GM12891 (cell line): Measurements from ENCODE around the gene CPN1.

Experiments used
- DNase-seq: peaks from one replicate; pipeline ENCODE4 v3.0.0; 2011; ENCODE audit warnings: low spot score; ENCODE audit not compliant: insufficient read length
- FAIRE-seq: peaks from 2 replicates; lab custom pipeline; 2011; peaks lifted over from hg19 to GRCh38; lab: Jason Lieb, UNC
- PAX5 ChIP-seq: IDR thresholded peaks from 2 replicates; pipeline ENCODE4 v1.6.1; 2011; ENCODE audit warnings: low read length, moderate library complexity, mild to moderate bottlenecking; ENCODE audit not compliant: insufficient read depth, severe bottlenecking
- POLR2A ChIP-seq: IDR thresholded peaks from 2 replicates; pipeline ENCODE4 v1.6.1; 2011; ENCODE audit warnings: low read depth, low read length, control low read depth
- POLR2AphosphoS5 ChIP-seq: IDR thresholded peaks from 2 replicates; pipeline ENCODE4 v1.6.1; 2011; ENCODE audit warnings: low read depth, low read length, control low read depth
- POU2F2 ChIP-seq: IDR thresholded peaks from 2 replicates; pipeline ENCODE4 v1.6.1; 2011; ENCODE audit warnings: low read depth, mild to moderate bottlenecking, control low read depth, low read length, moderate library complexity
- SPI1 ChIP-seq: IDR thresholded peaks from 2 replicates; pipeline ENCODE4 v1.6.1; 2011; ENCODE audit warnings: low read depth, low read length, control low read depth
- TAF1 ChIP-seq: IDR thresholded peaks from 2 replicates; pipeline ENCODE4 v1.6.1; 2011; ENCODE audit warnings: low read depth, low read length, control low read depth

The CPN1 gene

GRCh38 chr10:100009283-100009792 is 72.3 kb downstream of the CPN1 start:
- no peak for TF ChIP-seq PAX5
- TF ChIP-seq POLR2AphosphoS5 = no peak
- no peak for TF ChIP-seq POLR2A
- no peak for TF ChIP-seq TAF1
- no peak for TF ChIP-seq SPI1
- TF ChIP-seq POU2F2 = no peak
- FAIRE-seq (no peak), DNase-seq (no peak)

GRCh38 chr10:100008708-100009282 is 72.9 kb downstream of the CPN1 start:
- TF ChIP-seq POLR2A = no peak
- no peak for TF ChIP-seq POU2F2
- TF ChIP-seq POLR2AphosphoS5 = no peak
- no peak for TF ChIP-seq PAX5
- no peak for TF ChIP-seq SPI1
- no peak for TF ChIP-seq TAF1
- no peak for FAIRE-seq
- no peak for DNase-seq

GRCh38 chr10:100008142-100008522 is 73.5 kb downstream of the CPN1 start:
- DNase-seq (no peak), FAIRE-seq (no peak)
- TF ChIP-seq TAF1 (no peak), POLR2AphosphoS5 (no peak), POLR2A (no peak), POU2F2 (no peak), PAX5 (no peak), SPI1 (peak; percentile 56; the same call in 1 of the 2 replicates)

- peak; percentile 26 for FAIRE-seq
- TF ChIP-seq TAF1 (no peak), POLR2AphosphoS5 (no peak), POU2F2 (no peak), PAX5 (no peak)
- no peak for DNase-seq
These were observed 74.2 kb downstream of the CPN1 start for GRCh38 chr10:100007231-100008141.

- peak; percentile 78 for FAIRE-seq
- TF ChIP-seq SPI1 (peak; percentile 90), POU2F2 (no peak)
These were observed 75.3 kb downstream of the CPN1 start for GRCh38 chr10:100006243-100006886.

GRCh38 chr10:100004805-100005510 is 76.7 kb downstream of the CPN1 start:
- no peak for DNase-seq
- TF ChIP-seq SPI1 (no peak), TAF1 (no peak), PAX5 (no peak), POLR2AphosphoS5 (no peak), POU2F2 (no peak), POLR2A (no peak)
- FAIRE-seq = no peak

More at GRCh38 chr10:100006243-100006886, 75.3 kb downstream of the CPN1 start:
- no peak for DNase-seq

GRCh38 chr10:100000109-100000644 is 81.5 kb downstream of the CPN1 start:
- DNase-seq (no peak), FAIRE-seq (no peak)
- TF ChIP-seq POU2F2 (no peak), POLR2AphosphoS5 (no peak), TAF1 (no peak), PAX5 (no peak), POLR2A (no peak), SPI1 (no peak)

- peak; percentile 58 for FAIRE-seq
These were observed 82.2 kb downstream of the CPN1 start for GRCh38 chr10:99999319-100000108.

More at GRCh38 chr10:99999319-100000108, 82.2 kb downstream of the CPN1 start:
- no peak for TF ChIP-seq POLR2AphosphoS5
- no peak for TF ChIP-seq SPI1
- no peak for TF ChIP-seq PAX5
- no peak for TF ChIP-seq TAF1
- TF ChIP-seq POU2F2 = no peak
- TF ChIP-seq POLR2A = no peak
- no peak for DNase-seq
